Mucosa of rectum (tissue), 2 donors: ENCODE data around the gene ATAD1.

Experiments
- H3K27ac ChIP-seq, 2 donors: one replicate each; pipeline ENCODE4 v1.7.0; 2013; ENCODE audit warnings: inconsistent platforms in 2 of 2, low read depth in 2 of 2, low read length in 2 of 2
- H3K27me3 ChIP-seq, 2 donors: one replicate each; pipeline ENCODE4 v1.7.0; 2013; ENCODE audit warnings: low read length in 2 of 2; ENCODE audit not compliant: control insufficient read depth in 2 of 2, insufficient read depth in 2 of 2
- H3K36me3 ChIP-seq, 2 donors: one replicate each; pipeline ENCODE4 v1.7.0; 2013; ENCODE audit warnings: low read length in 2 of 2; ENCODE audit not compliant: control insufficient read depth in 2 of 2, insufficient read depth in 2 of 2
- H3K4me1 ChIP-seq, 2 donors: one replicate each; pipeline ENCODE4 v1.7.0; 2013; ENCODE audit warnings: low read length in 2 of 2, mild to moderate bottlenecking in 1 of 2; ENCODE audit not compliant: control insufficient read depth in 2 of 2, insufficient read depth in 2 of 2
- H3K4me3 ChIP-seq, 2 donors: one replicate each; pipeline ENCODE4 v1.7.0; 2013; ENCODE audit warnings: low read length in 2 of 2
- H3K9ac ChIP-seq, 2 donors: one replicate each; pipeline ENCODE4 v1.7.0; 2013; ENCODE audit warnings: low read length in 2 of 2, low read depth in 1 of 2, mild to moderate bottlenecking in 1 of 2
- H3K9me3 ChIP-seq, 2 donors: one replicate each; pipeline ENCODE4 v1.7.0; 2013; ENCODE audit warnings: low read length in 2 of 2; ENCODE audit not compliant: control insufficient read depth in 2 of 2
- donor health status: healthy.
- donor health status: Normal muscosa, but diverticular disease.

Gene ATAD1

GRCh38 chr10:87781545-87781944, 36.5 kb downstream of the ATAD1 start:
- H3K4me3 ChIP-seq, result no peak overlapping the region
- H3K27ac ChIP-seq, result no peak overlapping the region
- no peaks in the 10 kb centered on the region for H3K9me3 ChIP-seq
- H3K27me3 ChIP-seq, result no peaks in the 10 kb centered on the region
- no peaks in the 10 kb centered on the region for H3K4me1 ChIP-seq
- no peak overlapping the region for H3K9ac ChIP-seq
- H3K36me3 ChIP-seq, result peaks cover 22 to 25% of the 10 kb centered on the region in 2 donors

GRCh38 chr10:87776328-87776727, 41.7 kb downstream of the ATAD1 start:
- Histone ChIP-seq H3K4me3 (no peak overlapping the region), H3K9ac (no peak overlapping the region), H3K9me3 (no peaks in the 10 kb centered on the region), H3K4me1 (no peaks in the 10 kb centered on the region), H3K27ac (no peak overlapping the region), H3K36me3 (peaks cover 13 to 20% of the 10 kb centered on the region in 2 donors), H3K27me3 (no peaks in the 10 kb centered on the region)

DNA sequence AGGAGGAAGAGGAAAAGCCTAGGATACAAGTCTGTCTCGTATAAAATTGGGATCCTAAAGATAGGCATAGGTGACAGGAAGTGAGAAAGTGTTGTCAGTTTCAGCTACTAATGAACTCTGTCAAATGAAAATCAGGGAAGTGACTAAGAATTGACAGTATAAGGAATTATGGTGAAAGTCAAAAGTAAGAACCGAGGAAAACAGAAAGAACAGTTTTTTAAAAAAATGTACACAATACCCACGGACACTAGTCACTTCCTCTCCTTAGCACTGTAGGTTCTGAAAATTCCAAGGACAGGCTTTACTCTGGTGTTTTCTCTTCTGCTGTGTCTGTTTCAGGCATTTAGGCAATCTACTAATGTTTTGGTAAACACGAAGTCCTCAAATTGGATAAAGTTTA, 42.3 kb downstream of the ATAD1 start:
- no peak overlapping the region for H3K4me3 ChIP-seq
- H3K9ac ChIP-seq, result no peak overlapping the region
- no peaks in the 10 kb centered on the region for H3K4me1 ChIP-seq
- H3K27me3 ChIP-seq, result no peaks in the 10 kb centered on the region
- H3K27ac ChIP-seq, result no peak overlapping the region
- H3K36me3 ChIP-seq, result peaks cover 12 to 19% of the 10 kb centered on the region in 2 donors
- no peaks in the 10 kb centered on the region for H3K9me3 ChIP-seq

- Histone ChIP-seq H3K9me3 (no peaks in the 10 kb centered on the region), H3K4me3 (no peak overlapping the region), H3K27me3 (no peaks in the 10 kb centered on the region), H3K36me3 (peaks cover 12 to 22% of the 10 kb centered on the region in 2 donors), H3K27ac (no peak overlapping the region), H3K4me1 (no peaks in the 10 kb centered on the region), H3K9ac (no peak overlapping the region)
Measured at GRCh38 chr10:87771871-87772500, 46.0 kb downstream of the ATAD1 start.

DNA sequence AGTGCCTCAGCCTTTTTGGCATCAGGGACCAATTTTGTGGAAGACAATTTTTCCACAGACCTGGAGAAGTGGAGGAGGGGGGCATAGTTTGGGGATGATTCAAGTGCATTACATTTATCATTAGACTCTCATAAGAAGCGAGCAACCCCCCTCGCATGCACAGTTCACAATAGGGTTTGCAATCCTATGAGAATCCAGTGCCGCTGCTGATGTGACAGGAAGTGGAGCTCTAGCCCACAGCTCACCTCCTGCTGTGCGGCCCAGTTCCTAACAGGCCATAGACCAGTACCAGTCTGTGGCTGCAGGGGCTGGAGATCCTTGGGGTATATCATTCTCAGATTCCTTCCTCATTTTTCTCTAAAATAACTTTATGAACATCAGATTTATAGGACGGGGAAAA, 50.8 kb downstream of the ATAD1 start:
- H3K9me3 ChIP-seq, result no peaks in the 10 kb centered on the region
- H3K9ac ChIP-seq, result no peak overlapping the region
- no peak overlapping the region for H3K4me3 ChIP-seq
- H3K27ac ChIP-seq, result no peak overlapping the region
- H3K27me3 ChIP-seq, result no peaks in the 10 kb centered on the region
- no peaks in the 10 kb centered on the region for H3K4me1 ChIP-seq
- H3K36me3 ChIP-seq, result peaks cover 20 to 23% of the 10 kb centered on the region in 2 donors

DNA sequence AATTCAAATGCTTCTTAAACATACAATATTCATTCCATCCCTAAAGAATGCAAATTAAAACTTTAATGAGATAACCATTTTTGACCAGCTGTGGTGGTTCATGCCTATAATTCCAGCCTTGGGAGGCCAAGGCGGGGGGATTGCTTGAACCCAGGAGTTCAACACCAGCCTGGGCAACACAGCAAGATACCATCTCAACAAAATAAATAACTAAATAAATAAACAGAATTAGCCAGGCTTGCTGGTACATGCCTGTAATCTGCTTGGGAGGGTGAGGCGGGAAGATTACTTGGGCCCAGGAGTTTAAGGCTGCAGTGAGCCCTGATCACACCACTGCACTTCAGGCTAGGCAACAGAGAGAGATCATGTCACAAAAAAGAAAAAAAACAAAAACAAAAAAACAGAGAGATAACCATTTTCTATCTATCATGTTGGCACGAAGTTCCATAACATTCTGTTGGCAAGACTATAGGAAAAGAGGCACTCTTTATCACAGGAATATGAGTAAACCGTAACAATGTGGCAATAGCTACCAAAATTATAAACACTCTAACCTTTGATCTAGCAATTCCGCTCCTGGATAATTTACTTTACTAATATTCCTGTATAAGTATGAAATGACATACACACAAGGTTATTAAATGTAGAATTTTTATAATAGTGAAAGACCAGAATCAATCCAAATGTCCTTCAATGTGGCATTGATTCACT, 52.2 kb downstream of the ATAD1 start:
- Histone ChIP-seq H3K4me1 (no peaks in the 10 kb centered on the region), H3K27ac (no peak overlapping the region), H3K36me3 (peaks cover 20 to 27% of the 10 kb centered on the region in 2 donors)

GRCh38 chr10:87764072-87764934, 53.7 kb downstream of the ATAD1 start:
- Histone ChIP-seq H3K27ac (no peak overlapping the region), H3K9me3 (no peaks in the 10 kb centered on the region), H3K36me3 (peaks cover 21 to 28% of the 10 kb centered on the region in 2 donors), H3K4me1 (no peaks in the 10 kb centered on the region), H3K27me3 (no peaks in the 10 kb centered on the region), H3K9ac (no peak overlapping the region), H3K4me3 (no peak overlapping the region)

More for the DNA sequence above, 52.2 kb downstream of the ATAD1 start:
- H3K9me3 ChIP-seq, result no peaks in the 10 kb centered on the region
- H3K4me3 ChIP-seq, result no peak overlapping the region
- H3K27me3 ChIP-seq, result no peaks in the 10 kb centered on the region
- H3K9ac ChIP-seq, result no peak overlapping the region

DNA sequence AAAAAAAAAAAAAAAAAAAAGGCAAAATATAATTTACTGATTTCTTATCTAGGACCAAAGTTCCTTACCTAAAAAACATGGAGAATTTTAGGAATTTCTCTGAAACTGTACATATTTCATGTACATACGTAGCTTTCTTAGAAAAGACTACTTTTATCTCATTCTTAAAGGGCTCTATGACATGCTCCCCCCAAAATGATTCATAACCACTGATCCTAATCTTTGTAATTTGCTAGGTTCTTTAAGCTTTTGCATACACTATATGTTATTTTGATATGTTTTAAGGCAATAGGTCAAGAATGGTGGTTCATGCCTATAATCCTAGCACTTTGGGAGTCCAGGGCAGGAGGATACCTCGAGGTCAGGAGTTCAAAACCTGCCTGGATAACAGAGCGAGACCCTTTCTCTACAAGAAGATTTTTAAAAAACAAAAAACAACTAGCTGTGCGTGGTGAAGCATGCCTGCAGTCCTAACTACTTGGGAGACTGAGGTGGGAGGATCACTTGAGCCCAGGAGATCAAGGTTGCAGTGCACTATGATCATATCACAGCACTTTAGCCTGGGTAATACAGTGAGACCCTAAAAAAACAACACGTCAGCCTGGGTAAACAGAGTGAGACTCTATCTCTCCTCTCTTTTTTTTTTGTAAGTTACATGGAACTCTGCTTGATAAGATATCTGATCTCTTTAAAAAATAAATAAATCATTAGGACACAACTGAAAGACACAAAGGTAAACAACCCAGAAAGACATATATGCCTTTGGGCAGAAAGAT, 54.8 kb downstream of the ATAD1 start:
- Histone ChIP-seq H3K27me3 (no peaks in the 10 kb centered on the region), H3K4me3 (no peak overlapping the region), H3K9me3 (no peaks in the 10 kb centered on the region), H3K4me1 (no peaks in the 10 kb centered on the region), H3K36me3 (peaks cover 18 to 28% of the 10 kb centered on the region in 2 donors), H3K9ac (no peak overlapping the region), H3K27ac (no peak overlapping the region)

GRCh38 chr10:87761892-87762291, 56.1 kb downstream of the ATAD1 start:
- Histone ChIP-seq H3K4me1 (no peaks in the 10 kb centered on the region), H3K36me3 (peaks cover 12 to 22% of the 10 kb centered on the region in 2 donors), H3K27ac (no peak overlapping the region), H3K9me3 (no peaks in the 10 kb centered on the region), H3K27me3 (no peaks in the 10 kb centered on the region), H3K4me3 (no peak overlapping the region), H3K9ac (no peak overlapping the region)
